ENCODE data around the gene LOXHD1. TPM values are rescaled to one million over a fixed set of nuclear protein-coding genes. Genes with fewer than 3 reads are reported as not detected.

Gene LOXHD1
- total RNA-seq, 1 experiment from 2014 or later: 0.35 TPM

DNA sequence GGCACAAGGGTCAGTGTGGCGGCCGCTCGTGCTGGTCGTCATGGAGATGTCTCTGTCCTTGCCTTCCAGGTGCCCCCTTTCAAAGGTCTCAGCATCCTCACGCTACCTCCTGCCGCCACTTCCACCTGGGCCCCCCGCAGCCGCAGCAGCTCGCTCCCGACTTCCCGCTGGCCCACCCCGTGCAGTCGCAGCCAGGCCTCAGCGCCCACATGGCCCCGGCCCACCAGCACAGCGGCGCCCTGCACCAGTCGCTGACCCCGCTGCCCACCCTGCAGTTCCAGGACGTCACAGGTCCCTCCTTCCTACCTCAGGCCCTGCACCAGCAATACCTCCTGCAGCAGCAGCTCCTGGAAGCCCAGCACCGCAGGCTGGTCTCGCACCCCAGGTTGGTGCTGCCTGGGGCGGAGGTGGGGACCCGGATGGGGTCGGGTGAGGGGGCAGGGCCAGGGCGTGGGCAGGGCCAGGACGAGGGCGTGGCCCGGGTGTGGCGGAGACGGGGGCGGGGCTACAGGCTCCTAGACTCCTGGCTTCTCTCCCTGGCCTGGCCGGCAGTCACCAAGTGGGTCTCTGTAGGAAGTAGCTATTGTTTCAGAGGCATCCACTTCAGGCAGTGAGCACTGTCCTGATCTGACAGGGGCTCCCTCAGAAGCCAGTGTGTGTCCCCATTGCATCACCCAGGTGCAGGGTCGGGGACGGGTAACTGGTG lies 223.7 kb downstream of the LOXHD1 start (continued):
- TF ChIP-seq TP53 (CRISPR knock-in tag; IDR thresholded peaks at IDR 0.05): no peak
- no peak for TF ChIP-seq ZNF281 (CRISPR knock-in tag; IDR thresholded peaks at IDR 0.05)
- 0 out of 2 replicates have a peak, but pooled peaks have one; percentile 44 for TF ChIP-seq KAT7 (CRISPR knock-in tag; IDR thresholded peaks at IDR 0.05; ENCODE audit: borderline replicate concordance)
- TF ChIP-seq, protein P1, sequence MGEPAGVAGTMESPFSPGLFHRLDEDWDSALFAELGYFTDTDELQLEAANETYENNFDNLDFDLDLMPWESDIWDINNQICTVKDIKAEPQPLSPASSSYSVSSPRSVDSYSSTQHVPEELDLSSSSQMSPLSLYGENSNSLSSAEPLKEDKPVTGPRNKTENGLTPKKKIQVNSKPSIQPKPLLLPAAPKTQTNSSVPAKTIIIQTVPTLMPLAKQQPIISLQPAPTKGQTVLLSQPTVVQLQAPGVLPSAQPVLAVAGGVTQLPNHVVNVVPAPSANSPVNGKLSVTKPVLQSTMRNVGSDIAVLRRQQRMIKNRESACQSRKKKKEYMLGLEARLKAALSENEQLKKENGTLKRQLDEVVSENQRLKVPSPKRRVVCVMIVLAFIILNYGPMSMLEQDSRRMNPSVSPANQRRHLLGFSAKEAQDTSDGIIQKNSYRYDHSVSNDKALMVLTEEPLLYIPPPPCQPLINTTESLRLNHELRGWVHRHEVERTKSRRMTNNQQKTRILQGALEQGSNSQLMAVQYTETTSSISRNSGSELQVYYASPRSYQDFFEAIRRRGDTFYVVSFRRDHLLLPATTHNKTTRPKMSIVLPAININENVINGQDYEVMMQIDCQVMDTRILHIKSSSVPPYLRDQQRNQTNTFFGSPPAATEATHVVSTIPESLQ (CRISPR knock-in tag; IDR thresholded peaks at IDR 0.05): no peak
- peak; percentile 71; the same call in 1 of the 2 replicates for TF ChIP-seq MAX (CRISPR knock-in tag; IDR thresholded peaks at IDR 0.05)
- no peak for TF ChIP-seq ZNF317 (CRISPR knock-in tag; IDR thresholded peaks at IDR 0.05; ENCODE audit: borderline replicate concordance, low read depth)
- no peak for TF ChIP-seq ZNF396 (CRISPR knock-in tag; IDR thresholded peaks at IDR 0.05; ENCODE audit: borderline replicate concordance)
- TF ChIP-seq, protein P2, sequence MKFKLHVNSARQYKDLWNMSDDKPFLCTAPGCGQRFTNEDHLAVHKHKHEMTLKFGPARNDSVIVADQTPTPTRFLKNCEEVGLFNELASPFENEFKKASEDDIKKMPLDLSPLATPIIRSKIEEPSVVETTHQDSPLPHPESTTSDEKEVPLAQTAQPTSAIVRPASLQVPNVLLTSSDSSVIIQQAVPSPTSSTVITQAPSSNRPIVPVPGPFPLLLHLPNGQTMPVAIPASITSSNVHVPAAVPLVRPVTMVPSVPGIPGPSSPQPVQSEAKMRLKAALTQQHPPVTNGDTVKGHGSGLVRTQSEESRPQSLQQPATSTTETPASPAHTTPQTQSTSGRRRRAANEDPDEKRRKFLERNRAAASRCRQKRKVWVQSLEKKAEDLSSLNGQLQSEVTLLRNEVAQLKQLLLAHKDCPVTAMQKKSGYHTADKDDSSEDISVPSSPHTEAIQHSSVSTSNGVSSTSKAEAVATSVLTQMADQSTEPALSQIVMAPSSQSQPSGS (CRISPR knock-in tag; IDR thresholded peaks at IDR 0.05; ENCODE audit: borderline replicate concordance, low read depth): no peak
- peak; percentile 90; the same call in 1 of the 2 replicates for TF ChIP-seq MYBL2 (CRISPR knock-in tag; IDR thresholded peaks at IDR 0.05)
- TF ChIP-seq CREM (CRISPR knock-in tag; IDR thresholded peaks at IDR 0.05): no peak
- 0 out of 2 replicates have a peak, but pooled peaks have one; percentile 58 for TF ChIP-seq ZBTB21 (CRISPR knock-in tag; IDR thresholded peaks at IDR 0.05; ENCODE audit: borderline replicate concordance)
- no peak for TF ChIP-seq NR2C2 (CRISPR knock-in tag; IDR thresholded peaks at IDR 0.05)
- TF ChIP-seq OVOL2 (CRISPR knock-in tag; IDR thresholded peaks at IDR 0.05; ENCODE audit: borderline replicate concordance): no peak
- no peak for TF ChIP-seq CDX4 (CRISPR knock-in tag; IDR thresholded peaks at IDR 0.05; ENCODE audit: borderline replicate concordance)
- 0 out of 2 replicates have a peak, but pooled peaks have one; percentile 31 for TF ChIP-seq CREB1 (CRISPR knock-in tag; IDR thresholded peaks at IDR 0.05)
- no peak for TF ChIP-seq ZBTB43 (CRISPR knock-in tag; IDR thresholded peaks at IDR 0.05)
- 0 out of 2 replicates have a peak, but pooled peaks have one; percentile 31 for TF ChIP-seq ZNF138 (CRISPR knock-in tag; conservative IDR thresholded peaks at IDR 0.05)
- TF ChIP-seq RORB (CRISPR knock-in tag; IDR thresholded peaks at IDR 0.05): no peak
- TF ChIP-seq RELA (CRISPR knock-in tag; IDR thresholded peaks at IDR 0.05; ENCODE audit: borderline replicate concordance): no peak; the same call in 1 of the 2 replicates
- TF ChIP-seq EMX1 (CRISPR knock-in tag; IDR thresholded peaks at IDR 0.05): no peak
- no peak; the same call in 1 of the 2 replicates for TF ChIP-seq TCF7 (CRISPR knock-in tag; IDR thresholded peaks at IDR 0.05; ENCODE audit: low read depth)
- TF ChIP-seq GTF2I (CRISPR knock-in tag; conservative IDR thresholded peaks at IDR 0.05): no peak
- TF ChIP-seq MLX (CRISPR knock-in tag; IDR thresholded peaks at IDR 0.05): no peak
- 0 out of 2 replicates have a peak, but pooled peaks have one; percentile 18 for TF ChIP-seq NFE2L1 (CRISPR knock-in tag; IDR thresholded peaks at IDR 0.05)
- TF ChIP-seq SMAD3 (CRISPR knock-in tag; IDR thresholded peaks at IDR 0.05; ENCODE audit: borderline replicate concordance): no peak
- TF ChIP-seq SP1 (CRISPR knock-in tag; conservative IDR thresholded peaks at IDR 0.05): peak; percentile 75
- TF ChIP-seq NR1H2 (CRISPR knock-in tag; IDR thresholded peaks at IDR 0.05): no peak
